ENCODE data around the gene INO80B.
"Not testable (repeated sequence)": the region's sequence is repeated elsewhere in the genome, so short reads cannot be mapped to it uniquely, and the experiment has no call there.

The INO80B gene

DNA sequence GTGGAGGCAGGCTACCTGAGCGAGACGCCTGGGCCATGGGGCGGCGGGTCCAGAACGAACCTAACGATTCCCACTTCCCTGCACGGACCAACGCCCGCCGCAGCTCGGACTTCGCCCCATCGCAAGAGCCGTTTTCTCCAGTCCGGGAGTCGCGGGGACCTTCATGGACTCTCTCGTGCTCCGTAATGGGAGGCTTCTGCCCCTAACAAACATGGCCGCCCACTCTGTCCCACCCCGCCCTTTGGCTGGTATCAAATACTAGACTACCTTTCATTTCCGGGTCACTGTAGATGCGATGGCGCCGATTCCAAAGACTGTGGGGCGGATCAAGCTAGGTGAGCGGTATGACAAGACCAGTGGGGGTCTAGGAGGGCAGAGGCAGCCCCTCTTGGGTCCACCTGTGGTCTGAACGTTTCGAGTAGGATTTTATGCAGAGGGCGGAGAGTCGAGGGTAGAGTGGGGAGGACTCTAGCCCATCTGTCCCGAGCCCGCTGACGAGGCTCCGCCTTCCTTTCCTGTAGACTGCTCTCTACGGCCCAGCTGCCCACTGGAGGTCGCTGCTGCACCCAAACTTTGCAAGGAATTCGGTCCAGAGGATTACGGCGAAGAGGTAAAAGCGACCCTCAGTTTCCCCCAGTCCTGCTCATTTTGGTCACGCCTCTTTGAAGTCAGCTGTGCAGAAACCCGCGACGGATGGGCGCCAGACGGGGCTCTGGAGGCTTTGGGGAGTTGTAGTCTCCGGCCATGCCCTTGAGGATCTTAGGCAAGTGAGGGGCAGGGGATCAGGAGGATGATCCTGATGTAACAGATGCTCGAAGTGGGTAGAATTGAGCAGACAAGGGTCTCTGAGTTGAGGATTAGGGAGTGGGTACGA, 28.2 kb downstream of the INO80B start, which contains the start of the genes CCDC142 and TTC31:
Gene CCDC142 (minus strand): TSS at position 198 of the 874 bp plus-strand sequence. CDS start 161 bp downstream, at position 37.
Gene TTC31 (plus strand): TSS at position 281 of the 874 bp plus-strand sequence. CDS start 15 bp downstream, at position 296.
- DNase-seq, result peak; percentile 94

- not testable (repeated sequence) for DNase-seq
Observed at GRCh38 chr2:74483675-74484164, 28.8 kb downstream of the INO80B start.

GRCh38 chr2:74486141-74486540, 31.3 kb downstream of the INO80B start:
- no peak for DNase-seq

DNA sequence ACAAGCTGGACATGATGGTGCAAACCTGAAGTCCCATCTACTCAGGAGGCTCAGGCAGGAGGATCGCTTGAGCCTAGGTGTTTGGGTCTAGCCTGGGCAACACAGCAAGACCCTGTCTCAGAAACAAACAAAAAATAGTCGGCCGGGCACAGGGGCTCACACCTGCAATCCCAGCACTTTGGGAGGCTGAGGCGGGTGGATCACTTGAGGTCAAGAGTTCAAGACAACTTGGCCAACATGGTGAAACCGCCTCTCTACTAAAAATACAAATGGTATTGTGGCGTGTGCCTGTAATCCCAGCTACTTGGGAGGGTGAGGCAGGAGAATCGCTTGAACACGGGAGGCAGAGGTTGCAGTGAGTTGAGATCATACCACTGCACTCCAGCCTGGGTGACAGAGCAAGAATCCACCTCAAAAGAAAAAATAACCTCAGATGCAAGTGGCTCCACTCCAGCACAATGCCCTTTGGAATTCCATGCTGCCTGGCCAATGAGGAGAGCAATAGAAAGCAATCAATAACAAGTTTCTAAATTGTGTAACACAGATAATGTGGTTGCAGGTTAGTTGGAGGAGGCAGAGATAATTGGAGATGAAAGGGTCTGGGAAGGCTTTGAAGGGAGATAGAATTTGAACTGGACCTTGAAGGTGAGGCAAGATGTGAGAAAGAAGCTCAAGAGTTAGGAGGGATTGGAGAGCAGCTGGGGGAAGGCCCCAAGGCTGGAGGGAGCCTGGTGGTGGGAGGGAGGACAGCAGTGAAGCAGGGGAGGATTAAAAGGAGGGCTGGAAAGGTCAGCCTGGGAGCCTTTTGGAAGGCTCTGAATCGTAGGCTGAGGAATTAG, 34.0 kb downstream of the INO80B start:
- DNase-seq, result no peak

- DNase-seq, result no peak
Observed at GRCh38 chr2:74489906-74490305, 35.0 kb downstream of the INO80B start.

DNA sequence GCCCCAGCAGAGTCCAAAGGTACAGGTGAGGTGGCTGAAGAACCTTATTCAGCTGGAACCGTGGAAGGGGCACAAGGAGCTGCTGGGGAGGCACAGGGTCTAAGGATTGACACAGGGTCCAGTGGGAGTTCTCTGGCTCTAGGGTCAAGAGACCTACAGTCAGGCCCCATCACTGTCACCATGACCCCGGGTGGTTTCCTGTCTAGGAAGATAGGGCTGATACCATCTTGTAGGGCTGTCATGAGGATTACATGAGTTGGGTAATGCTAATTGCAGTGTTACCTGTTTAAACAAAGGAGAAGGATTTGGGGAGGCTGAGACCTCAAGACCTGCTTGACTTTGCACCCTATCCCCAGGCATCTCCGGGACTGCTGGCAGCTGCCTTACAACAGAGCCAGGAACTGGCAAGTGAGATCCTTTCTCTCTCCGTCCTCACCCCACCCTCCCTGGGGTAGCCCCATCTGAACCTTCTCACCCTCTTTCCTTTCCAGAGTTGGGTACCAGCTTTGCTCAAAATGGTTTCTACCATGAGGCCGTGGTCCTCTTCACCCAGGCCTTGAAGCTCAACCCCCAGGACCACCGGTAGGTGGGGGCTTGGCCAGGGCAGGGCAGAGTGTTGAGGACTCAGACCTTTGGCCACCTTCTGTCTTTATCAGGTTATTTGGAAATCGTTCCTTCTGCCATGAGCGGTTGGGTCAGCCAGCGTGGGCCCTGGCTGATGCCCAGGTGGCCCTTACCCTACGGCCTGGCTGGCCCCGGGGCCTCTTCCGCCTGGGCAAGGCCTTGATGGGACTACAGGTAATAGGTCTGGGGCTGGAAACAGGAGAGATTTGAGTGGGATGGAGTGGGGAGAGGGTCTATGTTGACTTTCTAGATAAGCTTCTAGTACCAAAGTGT, 37.0 kb downstream of the INO80B start:
- DNase-seq, result no peak

- no peak for DNase-seq
Observed at GRCh38 chr2:74493546-74493945, 38.7 kb downstream of the INO80B start.

DNA sequence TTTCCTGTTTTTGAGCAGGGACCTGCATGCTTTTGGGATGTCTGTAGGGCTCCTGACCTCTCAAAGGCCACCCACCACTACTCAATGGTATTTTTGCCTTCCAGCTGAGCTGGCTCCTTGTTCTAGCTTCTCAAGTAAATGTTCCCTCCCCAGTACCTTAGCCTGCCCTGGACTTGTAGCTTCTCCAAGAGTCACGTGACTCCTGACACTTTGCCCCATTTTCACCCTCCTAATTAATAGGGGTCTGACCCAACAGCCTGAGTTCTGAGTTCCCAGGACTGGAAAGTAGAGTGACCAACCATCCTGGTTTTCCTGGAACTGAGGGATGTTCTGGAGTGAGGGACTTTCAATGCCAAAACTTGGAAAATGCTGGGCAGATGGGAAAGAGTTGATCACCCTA, 40.6 kb downstream of the INO80B start:
- DNase-seq, result no peak

DNA sequence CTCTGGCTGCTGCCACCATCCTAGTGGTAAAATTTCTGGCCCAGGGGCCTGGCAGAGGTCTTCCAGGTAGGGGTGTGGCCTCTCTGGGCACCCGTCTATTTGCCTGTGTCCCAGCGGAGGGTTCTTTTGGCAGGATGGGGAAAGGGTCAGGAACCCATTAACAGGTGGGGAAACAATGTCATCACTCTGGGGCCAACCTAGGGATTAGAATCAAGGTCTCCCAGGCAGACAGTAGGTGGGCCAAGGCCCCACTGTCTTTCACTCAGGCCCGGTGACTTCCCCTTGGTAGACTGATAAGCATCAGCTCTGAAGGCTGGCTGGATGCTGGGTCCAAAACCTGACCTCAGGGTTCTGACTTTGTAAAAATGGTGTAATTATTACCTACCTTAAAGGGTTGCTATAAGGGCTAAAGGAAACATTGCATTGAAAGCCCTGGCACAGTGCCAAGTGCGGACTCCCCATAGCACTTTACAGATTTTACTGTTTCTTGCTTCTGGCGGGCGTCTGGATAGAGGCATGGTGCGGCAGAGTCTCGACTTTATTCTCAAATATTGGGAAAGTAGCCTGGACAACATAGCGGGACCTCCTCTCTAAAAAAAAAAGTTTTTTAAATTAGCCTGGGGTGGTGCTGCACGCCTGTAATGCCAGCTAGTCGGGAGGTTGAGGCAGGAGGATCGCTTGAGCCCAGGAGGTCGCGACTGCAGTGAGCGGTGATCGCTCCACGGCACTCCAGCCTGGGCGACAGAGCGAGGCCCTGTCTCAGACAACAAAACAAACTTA, 42.3 kb downstream of the INO80B start:
- no peak for DNase-seq

DNA sequence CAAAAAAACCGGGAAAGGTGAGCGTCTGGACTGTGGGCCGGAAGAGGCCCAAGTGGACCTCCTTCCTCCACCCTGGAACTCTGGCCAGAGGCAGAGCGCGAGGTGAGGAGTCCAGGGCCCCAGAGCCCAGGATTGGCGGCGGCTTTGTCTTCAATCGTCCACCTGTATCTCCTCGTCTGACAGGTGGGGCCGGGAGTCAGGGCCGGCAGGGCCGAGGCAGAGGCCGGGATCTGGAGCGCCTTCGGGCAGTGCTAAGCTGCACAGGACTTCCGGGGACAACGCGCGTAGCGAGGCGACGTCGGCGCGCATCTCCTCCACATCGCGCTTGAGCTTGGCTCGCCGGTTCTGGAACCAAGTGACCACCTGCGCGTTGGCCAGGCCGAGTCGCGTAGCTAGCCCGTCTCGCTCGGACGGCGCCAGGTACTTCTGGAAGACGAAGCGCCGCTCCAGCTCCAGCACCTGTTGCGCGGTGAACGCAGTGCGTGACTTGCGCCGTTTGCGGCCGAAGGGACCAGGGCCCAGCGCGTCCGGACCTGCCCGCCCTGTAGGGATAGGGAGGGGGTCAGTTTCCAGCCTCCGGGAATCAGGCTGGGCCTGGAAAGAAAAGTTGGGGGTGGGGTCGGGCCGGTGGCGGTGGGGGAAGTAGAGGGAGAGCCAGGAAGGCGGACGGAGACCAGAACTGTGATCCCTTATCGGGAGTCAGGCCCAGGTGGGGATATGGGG, 43.1 kb downstream of the INO80B start:
- no peak for DNase-seq

DNA sequence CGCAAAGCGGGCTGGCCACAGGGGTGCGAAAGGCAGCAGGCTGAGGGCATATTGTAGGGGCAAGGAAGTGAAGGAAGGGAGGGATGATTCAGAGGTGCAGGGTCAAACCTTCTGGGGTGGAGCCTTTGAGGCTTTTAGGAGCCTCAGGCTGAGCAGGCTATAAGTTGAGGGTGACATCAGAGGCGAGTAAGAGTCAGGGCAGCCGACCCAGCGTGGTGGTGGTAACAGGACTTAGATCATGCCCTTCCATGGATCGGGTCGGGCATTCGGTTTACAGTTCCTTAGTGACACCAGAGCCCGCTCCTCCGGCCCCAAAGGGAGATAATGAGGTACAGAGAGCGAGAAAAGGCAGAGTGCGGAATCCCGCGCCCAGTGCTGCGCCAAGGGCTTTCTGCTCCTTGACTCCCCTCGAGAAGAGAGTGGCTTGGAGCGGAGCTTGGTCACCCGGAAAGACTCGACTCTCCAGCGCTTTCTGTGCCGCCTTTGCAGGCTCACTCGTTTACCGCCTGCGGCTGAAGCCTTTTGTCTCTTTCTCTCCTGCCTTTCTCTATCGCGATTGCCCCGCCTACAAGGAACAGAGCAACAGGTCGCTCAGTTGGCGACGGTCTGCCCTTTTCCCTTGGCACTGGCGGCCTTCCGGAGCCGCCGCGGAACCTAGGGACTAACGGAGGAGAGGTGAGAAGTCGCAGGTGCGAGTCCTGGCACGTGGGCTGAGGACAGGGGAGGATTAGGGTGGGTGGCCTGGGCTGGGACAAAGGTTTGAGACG, 43.8 kb downstream of the INO80B start:
- DNase-seq, result no peak

DNA sequence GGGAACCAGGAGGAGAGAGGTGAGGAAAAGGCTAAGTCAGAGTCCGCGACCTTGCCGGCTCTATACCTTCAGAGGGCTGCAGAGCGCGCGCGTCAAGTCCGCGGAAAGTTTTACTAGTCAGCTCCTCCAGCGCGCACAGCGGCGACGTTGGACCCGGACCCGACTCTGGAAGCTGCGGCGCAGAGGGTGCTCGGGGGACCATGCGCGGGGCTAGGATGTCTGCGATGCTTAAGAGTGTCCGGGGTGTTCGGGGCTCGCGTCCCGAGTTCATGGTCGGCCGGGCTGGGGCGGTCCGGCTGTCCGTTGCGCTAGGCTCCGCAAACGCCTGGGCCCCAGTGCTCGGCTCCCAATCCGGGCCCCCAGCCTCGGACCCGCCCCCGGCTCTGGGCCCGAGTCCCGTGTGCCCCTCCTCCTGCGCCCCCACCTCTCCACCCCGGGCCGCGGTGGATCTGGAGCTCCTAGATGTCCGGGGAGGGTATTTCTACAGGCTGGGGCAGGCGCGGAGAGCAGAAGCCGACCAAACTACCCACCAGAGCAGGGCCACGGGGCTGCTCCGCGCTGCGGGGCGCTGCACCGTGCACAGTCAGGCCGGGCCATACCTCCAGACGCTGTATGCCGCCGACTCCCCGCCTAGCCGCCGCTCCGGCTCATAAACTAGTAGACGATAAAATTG, 44.5 kb downstream of the INO80B start, which contains the start of gene LBX2:
Gene LBX2 (minus strand): TSS at position 337 of the 673 bp plus-strand sequence. CDS start 66 bp downstream, at position 271.
- no peak for DNase-seq

DNA sequence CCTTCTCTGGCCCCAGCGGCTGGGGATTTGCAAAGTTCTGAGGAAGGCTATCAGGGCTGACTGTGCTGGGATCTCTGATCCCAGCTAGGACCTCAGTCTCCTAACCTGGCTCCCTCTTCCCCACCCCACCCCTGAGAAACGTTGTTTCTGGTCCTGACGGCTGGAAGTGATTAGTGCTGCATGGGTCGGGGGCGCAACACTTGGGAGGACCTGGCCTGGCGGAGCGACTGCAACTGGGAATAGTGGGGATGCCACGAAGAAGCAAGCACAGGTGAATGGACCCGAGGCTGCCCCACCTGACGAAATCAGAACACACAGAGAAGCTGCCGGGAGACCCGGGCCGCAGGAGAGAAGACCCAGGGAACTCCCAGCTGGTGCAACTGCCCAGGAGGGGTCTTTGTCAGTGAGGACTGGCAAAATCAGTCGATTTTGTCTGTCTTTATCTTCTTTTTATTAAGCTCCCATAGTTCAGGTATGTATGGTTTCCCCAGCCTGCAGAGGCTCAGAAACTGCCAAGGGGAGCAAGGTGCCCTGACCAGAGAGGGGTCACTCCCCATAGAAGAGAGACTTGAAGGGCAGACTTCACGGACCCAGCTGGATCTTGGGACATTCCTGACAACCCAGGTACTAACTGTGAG, 45.2 kb downstream of the INO80B start:
- no peak for DNase-seq

DNA sequence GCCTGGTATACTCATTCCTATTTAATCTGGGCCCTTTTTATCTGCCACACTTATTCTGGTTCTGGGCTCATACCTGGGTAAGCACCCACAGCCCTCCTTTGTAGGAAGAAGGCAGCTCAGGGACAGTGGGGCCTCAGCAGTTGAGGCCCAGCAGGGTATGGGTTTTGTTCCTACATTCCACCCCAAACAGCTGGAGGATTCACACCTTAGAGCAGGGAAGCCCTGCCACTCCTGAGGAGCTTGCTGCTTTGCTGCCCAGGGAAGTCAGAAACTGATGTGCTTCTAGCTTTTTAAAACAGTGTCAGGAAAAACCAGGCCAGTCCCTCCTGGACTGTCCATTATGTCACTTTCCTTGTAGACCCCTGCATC, 45.7 kb downstream of the INO80B start:
- DNase-seq, result no peak

DNA sequence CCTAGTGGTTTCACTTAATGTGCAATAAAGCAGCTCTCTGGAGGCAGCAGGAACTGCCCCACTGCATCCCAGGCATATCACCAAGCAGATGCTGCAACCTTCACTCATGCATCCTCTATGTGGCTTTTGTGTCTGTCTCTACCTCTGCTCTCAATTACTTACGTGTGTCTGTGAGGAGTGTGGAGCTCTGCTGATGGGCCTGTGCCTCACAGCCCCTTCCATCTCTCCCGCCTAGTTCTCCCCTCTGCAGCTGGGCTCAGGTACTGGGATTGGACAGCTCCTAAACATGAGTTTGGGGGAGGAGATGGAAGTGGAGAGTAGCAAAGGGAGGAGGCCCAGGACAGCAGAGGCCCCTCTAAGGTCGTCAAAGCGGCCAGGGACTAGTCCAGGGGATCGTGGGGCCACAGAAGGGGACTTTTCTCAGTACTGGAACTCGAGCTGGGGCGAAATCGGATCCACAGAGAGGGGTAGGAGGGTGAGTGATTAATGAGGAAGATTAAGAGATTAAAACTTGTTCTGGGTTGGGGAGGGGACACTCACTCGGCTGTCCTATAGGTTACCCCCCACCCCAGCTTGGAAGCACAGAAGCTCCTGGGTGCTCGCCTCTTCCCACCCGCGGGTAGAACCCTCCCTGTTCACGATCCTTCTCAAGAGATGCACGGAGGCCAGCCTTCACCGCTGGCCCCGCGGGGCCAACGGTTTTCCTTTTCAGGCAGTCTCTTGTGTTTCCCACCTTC, 46.6 kb downstream of the INO80B start:
- DNase-seq, result no peak

DNA sequence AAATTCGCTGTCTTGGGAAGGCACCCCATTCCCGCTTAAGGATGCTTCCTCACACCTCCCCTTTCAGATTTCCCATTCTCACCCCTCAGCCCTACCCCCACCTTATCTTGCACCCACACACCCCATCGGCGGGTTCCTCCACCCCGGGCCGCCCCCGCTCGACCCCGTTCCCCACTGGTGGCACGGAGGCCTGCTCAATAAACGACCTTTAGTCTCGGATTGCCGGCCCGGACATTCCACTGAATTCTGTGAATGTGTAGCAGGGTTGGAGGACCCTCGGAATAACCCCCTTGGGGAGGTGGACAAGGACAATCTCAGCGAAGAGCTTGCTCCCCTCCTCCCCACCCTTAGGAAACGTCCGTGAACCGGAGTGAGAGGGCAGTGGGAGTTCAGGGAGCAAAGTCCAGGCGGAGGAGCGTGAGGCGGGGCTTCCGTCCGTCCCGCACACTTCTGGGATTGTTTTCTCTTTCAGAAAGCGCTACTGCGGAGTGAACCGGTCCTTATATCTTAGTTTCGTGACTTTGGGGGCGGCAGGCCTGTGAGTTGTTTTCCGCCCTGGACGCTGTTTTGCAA, 47.3 kb downstream of the INO80B start:
- no peak for DNase-seq

DNA sequence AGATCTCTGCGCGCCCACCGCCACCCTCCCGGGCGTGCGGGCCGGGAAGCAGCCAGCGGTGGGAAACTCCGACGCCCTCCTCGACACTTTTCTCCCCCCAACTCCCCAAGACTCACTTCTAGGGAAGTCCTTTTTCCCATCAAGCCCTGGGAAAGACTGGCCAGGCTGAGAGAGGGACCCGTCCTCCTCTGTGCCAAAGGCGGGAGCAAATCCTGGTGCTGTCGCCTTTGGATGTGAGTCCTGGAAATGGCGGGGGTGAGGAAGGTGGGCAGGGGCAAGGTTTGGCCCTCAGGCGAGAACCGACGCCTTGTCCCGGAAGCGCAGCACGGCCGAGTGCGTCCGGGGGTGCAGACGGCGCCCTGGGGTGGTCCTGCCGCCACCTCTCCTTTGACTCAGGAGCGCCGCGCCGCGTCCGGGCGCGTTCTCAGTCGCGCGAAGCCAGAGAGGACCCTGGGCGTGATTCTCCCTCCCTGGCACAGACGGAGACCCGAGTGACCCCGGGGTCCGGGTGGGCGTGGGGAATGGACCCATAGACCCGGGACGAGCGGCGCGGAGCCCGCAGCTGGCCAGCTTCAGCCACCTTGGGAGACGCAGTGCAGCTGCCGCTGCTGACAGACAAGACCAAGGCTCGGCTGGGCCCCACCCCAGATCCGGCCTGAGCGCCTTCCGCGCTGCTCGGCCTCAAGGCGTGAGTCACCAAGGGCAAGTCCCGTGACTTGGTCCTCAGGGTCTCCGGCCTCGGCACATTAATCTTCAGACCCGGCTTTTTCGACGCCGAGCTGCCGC, 48.0 kb downstream of the INO80B start:
- DNase-seq, result no peak

All from NCI-H1105 treated with DMSO at 0.1 percent for 48 hours (cell line).